T-helper 2 cell (primary cell): ENCODE measurements around the gene TIMM8B.
"Not testable (repeated sequence)": the region's sequence is repeated elsewhere in the genome, so short reads cannot be mapped to it uniquely, and the experiment has no call there.

Experiments
- DNase-seq, 5 experiments: peaks; one replicate each; pipeline versions ENCODE4 v3.0.0 to v3.0.0-alpha.2; 2012 to 2022

The TIMM8B gene

DNA sequence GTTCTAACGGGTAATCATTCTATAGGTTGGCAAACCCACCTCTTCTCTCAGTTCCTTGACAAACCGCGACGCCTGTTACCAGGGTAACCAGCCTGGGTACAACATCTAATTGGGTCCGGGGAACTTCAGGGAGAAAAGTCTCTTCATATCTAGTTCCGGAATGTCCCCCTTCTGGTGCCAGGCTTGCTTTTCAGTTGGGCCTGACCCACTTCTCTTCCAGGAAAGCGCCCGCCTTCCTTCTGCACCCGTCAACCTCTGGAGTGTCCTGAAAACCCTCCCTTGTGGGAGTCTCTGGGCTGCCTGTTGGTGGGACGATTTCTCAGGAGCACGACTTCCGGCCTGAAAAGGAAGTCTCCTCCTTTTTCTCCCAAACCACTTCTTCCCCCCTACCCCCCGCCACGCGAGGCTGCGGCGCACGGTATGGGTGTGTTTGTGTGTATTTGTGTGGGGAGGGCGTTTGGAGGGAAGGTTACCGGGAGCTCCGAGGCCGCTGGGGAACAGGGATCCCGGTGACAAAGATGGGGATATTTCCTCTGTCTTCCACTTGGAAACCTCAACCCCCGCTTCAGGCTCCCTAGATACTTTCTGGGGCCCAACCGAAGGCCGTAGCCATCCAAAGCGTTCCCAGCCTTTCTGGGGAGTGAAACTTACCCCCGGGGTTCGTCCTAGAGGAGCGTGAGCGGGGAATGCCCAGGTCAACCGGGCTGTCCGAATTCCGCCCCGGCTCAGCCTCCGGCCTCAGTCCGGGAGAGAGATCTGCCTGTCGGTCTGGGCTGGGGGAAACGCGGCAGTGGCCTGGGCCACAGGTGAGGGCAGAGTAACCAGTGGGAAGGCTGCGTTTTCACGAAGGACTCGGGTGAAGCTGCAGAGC lies 12.4 kb downstream of the TIMM8B start, which contains the start of the genes NKAPD1 and PIH1D2:
Gene NKAPD1 (plus strand): TSS at position 359 of the 871 bp plus-strand sequence. CDS start 1,276 bp downstream, outside the sequence.
Gene PIH1D2 (minus strand): TSS at position 77 of the 871 bp plus-strand sequence. CDS start 843 bp downstream, outside the sequence.
- DNase-seq, result peak; percentile 35 to 87 (median 74)

DNA sequence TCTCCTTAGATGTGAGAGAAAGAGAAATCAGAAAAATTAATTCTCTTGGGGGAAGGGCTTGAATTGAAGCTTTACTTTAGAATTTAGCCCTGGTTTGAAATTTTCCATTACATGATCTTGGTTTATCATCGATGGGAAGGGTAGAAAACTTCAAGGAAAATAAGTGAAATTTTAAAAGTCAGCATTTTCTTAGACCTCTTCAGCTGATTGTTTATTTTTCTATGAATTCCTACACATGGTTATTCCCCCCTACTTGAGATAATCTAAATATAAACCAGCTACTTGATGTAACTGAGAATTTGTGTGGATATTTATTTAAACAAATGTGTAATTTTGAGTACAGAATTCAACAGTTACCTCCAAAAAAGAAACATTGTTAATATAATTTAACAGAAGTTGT lies 23.6 kb downstream of the TIMM8B start:
- DNase-seq, result no peak

DNA sequence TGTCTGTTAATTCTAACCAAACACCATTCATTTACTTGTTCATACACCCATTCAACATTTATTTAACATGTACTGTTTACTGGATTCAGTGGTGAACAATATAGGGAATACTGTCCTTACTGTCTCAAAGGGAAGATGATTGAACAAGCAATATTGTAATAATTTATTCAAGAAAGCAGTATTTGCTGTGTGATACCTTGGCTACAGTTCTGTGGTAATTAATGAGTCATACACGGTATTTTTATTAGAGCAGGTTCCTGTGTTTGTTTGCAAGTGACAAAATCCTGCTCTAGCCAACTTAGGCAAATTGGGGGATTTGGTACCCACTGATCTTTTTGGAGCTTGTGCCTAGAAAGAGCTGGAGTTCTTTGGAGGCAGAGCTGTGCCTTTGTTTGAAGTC lies 28.5 kb downstream of the TIMM8B start:
- DNase-seq, result no peak

DNA sequence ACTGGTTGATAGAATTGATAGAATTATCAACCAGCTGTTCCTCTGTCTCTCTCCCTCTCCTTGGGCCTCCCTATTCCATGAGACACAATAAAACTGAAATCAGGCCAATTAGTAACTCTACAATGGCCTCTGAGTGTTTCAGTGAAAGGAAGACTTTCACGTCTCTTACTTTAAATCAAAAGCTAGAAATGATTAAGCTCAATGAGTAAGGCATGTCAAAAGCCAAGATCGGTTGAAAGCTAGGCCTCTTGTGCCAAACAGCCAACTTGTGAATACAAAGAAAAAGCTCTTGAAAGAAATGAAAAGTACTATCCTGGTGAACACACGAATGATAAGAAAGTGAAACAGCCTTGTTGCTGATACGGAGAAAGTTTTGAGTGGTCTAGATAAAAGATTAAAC lies 29.4 kb downstream of the TIMM8B start:
- DNase-seq, result peak in 1 of 5 experiments; percentile 64

DNA sequence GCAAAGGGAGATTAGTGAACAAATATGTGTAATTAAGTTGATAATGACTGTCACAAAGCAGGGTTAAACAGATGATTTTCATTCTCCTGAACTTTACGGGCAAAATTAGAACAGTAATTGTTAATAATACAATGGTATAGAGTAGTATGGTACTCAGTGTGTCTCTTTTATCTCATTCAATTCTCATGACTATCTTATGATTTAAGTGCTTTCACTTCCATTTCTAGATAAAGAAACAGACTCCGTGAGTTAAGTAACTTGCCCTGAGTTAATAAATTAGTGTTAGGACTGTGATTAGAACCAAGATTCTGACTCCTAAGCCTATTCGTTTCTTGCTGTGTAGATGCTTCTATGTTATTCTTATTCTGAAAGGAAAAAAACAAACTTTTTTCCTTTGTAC lies 34.8 kb downstream of the TIMM8B start:
- DNase-seq, result no peak

DNA sequence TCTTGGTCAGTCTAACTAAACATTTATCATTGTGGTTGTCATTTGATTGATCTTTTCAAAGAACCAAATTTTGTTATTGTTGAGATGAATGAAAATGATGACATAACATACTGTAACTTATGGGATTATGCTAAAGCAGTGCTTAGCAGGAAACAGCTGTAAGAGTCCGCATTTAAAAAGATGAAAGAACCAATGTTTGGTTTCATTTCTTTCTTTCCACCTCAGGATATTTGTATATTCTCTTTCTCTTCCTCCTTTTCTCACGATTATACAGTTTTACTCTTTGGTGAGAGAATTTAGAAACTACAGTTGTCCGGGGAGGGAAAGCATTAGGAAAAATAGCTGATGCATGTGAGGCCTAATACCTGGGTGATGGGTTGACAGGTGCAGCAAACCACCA lies 35.8 kb downstream of the TIMM8B start:
- no peak for DNase-seq

DNA sequence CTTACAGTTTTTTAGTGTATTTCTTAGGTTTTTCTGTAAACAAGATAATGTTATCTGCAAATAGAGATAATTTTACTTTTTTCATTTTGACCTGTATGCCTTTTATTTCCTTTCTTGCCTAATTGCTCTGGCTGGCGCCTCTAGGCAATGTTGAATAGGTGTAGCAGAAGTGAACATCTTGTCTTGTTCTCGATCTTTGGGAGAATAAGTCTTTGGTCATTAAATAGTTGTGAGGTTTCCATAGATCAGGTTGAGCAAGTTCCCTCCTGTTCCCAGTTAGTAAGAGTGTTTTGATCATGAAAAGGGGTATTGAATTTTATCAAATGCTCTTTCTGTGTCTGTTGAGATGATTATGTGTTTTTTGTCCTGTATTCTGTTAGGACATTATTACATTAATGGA lies 36.8 kb downstream of the TIMM8B start:
- no peak for DNase-seq

DNA sequence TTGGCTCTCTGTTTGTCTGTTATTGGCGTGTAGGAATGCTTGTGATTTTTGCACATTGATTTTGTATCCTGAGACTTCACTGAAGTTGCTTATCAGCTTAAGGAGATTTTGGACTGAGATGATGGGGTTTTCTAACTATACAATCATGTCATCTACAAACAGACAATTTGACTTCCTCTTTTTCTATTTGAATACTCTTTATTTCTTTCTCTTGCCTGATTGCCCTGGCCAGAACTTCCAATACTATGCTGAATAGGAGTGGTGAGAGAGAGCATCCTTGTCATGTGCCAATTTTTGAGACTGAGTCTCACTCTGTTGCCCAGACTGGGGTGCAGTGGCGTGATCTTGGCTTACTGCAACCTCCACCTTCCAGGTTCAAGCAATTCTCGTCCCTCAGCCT lies 38.3 kb downstream of the TIMM8B start:
- DNase-seq, result not testable (repeated sequence)

DNA sequence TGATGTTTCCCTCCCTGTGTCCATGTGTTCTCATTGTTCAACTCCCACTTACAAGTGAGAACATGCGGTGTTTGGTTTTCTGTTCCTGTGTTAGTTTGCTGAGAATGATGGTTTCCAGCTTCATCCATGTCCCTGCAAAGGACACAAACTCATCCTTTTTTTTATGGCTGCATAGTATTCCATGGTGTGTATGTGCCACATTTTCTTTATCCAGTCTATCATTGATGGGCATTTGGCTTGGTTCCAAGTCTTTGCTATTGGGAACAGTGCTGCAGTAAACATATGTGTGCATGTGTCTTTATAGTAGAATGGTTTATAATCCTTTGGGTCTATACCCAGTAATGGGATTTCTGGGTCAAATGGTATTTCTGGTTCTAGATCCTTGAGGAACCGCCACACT lies 39.9 kb downstream of the TIMM8B start:
- not testable (repeated sequence) for DNase-seq

DNA sequence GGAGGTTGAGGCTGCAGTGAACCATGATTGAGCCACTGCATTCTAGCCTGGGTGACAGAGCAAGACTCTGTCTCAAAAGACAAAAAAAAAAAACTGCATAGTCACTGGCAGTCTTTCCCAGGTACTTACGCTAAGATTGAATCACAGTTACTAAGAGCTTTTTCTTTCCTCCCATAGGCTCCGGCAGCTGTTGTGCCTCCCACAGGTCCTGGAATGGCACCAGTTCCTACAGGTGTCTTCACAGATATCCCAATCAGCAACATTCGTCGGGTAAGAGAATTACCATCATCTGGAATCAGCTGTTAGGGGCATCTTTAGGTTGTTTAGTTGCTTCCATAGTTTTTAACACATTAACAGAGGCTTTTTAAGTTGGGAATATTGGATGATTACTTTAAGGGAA lies 41.6 kb downstream of the TIMM8B start:
- DNase-seq, result no peak

DNA sequence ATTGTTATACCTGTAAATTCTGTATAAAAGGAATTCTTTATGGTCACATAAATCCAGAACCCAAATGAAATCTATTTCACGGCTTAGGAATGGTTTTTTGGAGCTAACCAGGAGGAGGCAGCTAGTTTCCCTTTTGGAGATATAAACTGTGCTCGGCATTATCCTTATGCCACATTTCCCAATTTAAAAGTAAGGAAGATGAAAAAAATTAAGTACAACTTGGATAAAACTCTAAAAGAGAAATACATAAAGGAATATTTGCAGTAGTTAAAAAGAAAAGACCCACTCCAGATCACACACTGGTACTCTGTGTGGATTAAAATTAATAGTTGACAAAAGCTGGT lies 43.6 kb downstream of the TIMM8B start:
- no peak for DNase-seq

DNA sequence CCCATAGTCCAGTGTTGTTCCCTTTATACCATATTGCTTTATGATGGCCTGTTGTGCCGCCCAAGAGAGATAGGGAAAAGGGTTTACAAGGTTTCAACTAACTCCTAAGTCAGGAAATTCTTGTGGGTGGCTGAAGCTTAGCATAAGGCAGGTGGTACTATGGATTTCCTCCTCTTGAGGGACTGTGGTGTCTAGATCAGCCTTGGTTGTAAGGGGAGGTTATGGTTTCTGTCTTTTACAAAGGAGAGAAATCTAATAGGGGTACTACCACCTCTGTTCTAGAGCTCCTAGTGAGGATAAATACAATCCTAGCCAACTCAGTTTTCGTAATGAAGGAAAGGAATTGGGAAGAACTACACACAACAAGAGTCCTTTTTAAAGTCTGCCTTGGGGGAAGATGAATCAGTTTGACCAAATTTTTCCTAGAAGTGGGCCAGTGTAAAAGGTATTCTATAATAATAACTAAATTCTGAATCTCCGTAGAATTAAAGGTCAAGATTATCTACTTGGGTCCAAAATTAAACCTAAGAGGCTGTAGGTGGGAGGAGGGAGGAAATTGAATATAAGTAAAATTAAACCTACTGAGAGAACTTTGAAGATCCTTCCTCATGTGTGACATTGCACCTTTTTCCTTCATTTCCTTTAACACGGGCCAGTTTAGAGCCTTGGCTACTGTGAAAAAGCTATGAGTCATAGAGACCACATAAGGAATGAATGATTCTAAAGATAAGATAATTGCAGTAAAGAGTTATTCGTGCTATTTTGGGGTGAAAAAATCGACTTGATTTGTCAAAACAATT lies 44.2 kb downstream of the TIMM8B start:
- DNase-seq, result no peak

DNA sequence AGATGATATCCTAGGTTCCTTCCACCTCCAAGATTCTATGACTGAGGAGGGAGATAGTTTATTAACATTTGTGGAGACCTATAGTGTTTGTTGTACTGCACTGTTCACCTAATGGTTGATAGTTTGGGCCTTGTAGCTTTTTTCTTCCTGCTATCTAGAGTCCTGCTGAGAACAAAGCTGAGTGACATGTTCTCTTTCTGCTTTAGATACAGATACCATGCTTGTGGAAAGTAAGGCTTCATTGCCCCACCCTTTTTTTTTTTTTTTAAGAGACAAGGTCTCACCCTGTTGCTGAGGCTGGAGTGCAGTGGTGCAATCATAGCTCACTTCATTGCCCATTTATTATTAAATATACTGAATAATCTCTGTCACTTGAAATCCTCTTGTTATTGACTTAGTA lies 49.0 kb downstream of the TIMM8B start:
- no peak for DNase-seq
